Superior temporal gyrus (tissue), 1 donor: ENCODE results near the gene MAP10.
A peak's percentile ranks its signal among the peaks of the same experiment; 100 is the strongest.

ENCODE experiments used
- DNase-seq: peaks from one replicate; pipeline ENCODE4 v3.0.0-alpha.2; 2016; ENCODE audit errors: extremely low spot score

Gene MAP10

DNA sequence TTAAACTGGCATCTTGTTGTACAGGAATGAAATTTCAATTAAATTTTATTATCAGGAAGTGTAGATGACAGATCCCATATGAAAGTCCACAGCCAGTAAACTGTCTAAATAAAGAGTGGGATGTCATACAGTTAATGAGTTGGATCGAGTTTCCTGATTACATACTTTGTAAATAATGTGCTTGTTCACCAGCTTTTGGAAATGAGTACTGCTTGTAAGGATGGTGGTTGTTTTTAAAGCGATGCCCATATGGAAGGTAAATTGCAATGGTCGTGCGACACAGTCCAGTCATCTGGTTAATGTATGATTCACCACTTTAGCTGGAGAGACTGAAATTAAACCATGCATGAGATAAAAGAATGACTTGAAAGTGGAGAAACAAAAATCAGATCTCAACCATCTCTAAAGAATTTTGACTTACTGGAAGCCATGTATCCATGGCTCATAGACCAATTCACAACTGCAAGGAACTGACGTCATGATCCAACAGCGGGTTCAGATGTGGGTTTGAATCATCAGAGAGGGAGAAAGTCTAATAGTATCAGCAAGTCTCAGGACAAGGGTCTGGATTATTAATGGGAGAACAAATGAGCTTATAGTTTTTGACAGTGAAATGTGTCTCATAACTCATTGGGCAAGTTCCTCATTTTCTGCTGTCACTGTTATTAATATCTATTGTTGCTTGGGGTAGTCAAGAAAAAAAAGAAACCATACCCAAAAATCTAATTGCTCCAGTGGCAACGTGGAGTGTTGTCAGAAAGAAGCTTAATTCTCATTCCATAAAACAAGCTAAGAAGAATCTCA, 49.0 kb downstream of the MAP10 start:
- DNase-seq: peak; percentile 23

DNA sequence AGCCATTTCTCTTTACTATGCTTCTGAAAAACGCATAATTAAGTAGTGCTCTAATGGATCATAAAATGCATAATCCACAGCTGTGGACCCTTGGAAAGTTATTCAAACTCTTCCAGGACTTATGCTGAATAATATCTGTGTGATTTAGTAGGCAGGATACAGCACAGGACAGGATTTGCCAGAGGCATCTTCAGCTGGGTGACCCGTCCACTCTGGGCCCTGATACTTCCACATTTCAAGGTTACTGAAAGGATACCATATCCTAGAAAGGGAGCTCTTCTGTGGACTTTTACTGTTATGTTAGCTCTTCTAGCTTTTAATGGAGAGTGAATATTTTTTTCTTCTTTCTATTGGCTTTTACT, 49.6 kb downstream of the MAP10 start:
- DNase-seq: no peak

DNA sequence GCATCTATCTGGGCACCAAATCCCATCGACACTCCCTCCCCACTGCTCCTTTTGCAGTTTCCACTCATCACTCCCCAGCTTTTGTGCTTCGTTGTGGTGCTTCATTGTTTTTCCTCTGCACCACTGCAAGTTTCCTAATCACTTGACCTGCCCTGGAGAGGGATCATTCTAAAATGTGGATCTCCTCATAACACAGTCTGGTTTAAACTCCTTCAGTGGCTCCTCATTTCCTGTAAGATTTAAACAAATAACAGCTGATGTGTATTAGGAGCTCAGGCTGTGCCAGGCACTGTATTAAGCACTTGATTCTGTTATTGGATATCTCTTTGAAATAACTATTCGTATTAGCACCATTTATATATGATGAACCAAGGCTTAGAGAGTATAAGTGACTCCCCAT, 51.3 kb downstream of the MAP10 start:
- no peak for DNase-seq
